Neural crest cell (in vitro differentiated cells): ENCODE data around the gene GFI1. TPM values are rescaled to one million over a fixed set of nuclear protein-coding genes. Genes with fewer than 3 reads are reported as not detected.

Experiments
- DNase-seq: peaks from one replicate; pipeline ENCODE4 v3.0.0; 2021; ENCODE audit warnings: low read depth, mixed read lengths, low spot score
- H3K27ac Mint-ChIP-seq: one replicate; pipeline ENCODE4 v1.8.0; 2021; ENCODE audit warnings: mild to moderate bottlenecking, mixed read lengths; ENCODE audit not compliant: unreplicated experiment
- H3K27me3 Mint-ChIP-seq: 2 replicates; pipeline ENCODE4 v1.8.0; 2021; ENCODE audit warnings: low read depth, mild to moderate bottlenecking, mixed read lengths
- H3K36me3 Mint-ChIP-seq: 2 replicates; pipeline ENCODE4 v1.8.0; 2021; ENCODE audit warnings: low read depth, mild to moderate bottlenecking, mixed read lengths
- H3K4me1 Mint-ChIP-seq: 2 replicates; pipeline ENCODE4 v1.8.0; 2021; ENCODE audit warnings: mixed read lengths
- H3K4me3 Mint-ChIP-seq: one replicate; pipeline ENCODE4 v1.8.0; 2021; ENCODE audit warnings: mild to moderate bottlenecking, mixed read lengths
- H3K9me3 Mint-ChIP-seq: 2 replicates; pipeline ENCODE4 v1.8.0; 2021; ENCODE audit warnings: mixed read lengths
- total RNA-seq: library from RNA; stranded (reverse); gene quantifications from 2 replicates; pipeline ENCODE4 v1.2.1, GENCODE V29; 2021
- TF ChIP-seq, protein P1 (sequence below): fragments of 200-600 bp; sonication (generic); conservative IDR thresholded peaks from 2 replicates; pipeline ENCODE4 v1.5.0; 2021; ENCODE audit warnings: antibody characterized with exemption, mild to moderate bottlenecking

GFI1 gene
- total RNA-seq, 1 donor from 2014 or later = 0.16 TPM

DNA sequence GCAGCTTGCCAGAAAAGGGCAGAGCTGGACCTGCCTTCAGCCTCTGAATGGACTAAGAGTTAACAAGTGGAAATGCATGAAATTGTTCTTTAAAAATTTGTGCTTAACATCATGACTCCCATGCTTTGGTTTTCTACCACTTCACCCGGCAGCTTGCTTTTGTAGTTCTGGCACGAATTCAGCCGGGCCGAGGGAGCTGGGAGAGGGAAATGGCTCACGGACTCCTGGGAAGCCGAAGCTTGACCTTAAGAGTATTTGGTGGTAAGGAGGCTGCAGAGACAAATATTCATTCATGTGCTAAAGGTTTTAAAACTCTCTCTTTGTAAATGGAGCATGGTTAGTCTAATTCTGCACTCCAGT, 17.2 kb upstream of the GFI1 start:
- Mint-ChIP-seq H3K27ac (no peak overlapping the region), H3K4me3 (no peak overlapping the region), H3K36me3 (no peaks in the 10 kb centered on the region), H3K27me3 (peaks cover 2% of the 10 kb centered on the region), H3K4me1 (no peaks in the 10 kb centered on the region), H3K9me3 (no peaks in the 10 kb centered on the region)
- TF ChIP-seq, protein P1, sequence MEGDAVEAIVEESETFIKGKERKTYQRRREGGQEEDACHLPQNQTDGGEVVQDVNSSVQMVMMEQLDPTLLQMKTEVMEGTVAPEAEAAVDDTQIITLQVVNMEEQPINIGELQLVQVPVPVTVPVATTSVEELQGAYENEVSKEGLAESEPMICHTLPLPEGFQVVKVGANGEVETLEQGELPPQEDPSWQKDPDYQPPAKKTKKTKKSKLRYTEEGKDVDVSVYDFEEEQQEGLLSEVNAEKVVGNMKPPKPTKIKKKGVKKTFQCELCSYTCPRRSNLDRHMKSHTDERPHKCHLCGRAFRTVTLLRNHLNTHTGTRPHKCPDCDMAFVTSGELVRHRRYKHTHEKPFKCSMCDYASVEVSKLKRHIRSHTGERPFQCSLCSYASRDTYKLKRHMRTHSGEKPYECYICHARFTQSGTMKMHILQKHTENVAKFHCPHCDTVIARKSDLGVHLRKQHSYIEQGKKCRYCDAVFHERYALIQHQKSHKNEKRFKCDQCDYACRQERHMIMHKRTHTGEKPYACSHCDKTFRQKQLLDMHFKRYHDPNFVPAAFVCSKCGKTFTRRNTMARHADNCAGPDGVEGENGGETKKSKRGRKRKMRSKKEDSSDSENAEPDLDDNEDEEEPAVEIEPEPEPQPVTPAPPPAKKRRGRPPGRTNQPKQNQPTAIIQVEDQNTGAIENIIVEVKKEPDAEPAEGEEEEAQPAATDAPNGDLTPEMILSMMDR = no peak
- DNase-seq = no peak

DNA sequence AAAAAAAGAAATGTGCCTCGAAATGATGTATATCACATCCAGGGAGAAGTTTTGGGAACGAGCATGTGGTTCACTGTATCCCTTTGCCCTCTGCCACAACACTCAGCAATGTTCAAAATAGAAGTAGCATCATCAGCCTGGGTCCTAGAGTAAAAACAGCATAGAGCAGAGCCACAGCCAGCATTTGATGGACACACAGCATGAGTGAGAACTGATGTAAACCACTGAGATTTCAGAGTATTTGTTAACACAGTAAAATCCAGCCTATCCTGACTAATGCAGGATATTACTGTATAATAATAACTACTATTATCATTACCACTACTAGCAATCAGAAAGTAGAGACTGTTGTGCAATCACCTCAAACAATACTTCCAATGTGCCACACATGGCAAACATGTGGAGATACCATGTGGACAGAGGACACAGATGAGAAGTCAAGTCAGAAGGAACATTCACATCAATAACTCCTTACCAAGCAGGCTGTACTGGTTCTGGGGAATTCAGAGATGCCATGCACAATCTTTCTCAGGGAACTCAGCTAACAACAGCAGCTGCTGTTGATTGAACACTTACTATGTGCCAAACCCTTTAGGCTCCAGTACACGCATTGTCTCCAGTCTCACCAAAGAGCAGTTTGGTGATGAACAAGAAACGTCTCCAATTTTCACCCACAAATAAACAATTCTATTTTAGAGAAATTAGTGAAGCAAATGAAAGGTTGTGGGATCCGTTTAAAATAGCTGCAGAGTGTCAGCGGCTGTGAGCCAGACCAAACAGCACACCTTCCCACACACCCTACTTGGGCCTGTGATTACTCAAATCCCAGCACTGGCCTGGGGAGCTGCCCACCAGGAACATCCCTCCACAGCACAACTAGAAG, 16.6 kb upstream of the GFI1 start:
- Mint-ChIP-seq H3K9me3 (no peaks in the 10 kb centered on the region), H3K27ac (no peak overlapping the region), H3K36me3 (no peaks in the 10 kb centered on the region), H3K4me1 (no peaks in the 10 kb centered on the region), H3K4me3 (no peak overlapping the region), H3K27me3 (peaks cover 4% of the 10 kb centered on the region)
- TF ChIP-seq, protein P1 = no peak
- no peak for DNase-seq

GRCh38 chr1:92502247-92502646, 15.5 kb upstream of the GFI1 start:
- Mint-ChIP-seq H3K4me1 (no peaks in the 10 kb centered on the region), H3K9me3 (no peaks in the 10 kb centered on the region), H3K27me3 (peaks cover 7% of the 10 kb centered on the region), H3K27ac (no peak overlapping the region), H3K36me3 (no peaks in the 10 kb centered on the region), H3K4me3 (no peak overlapping the region)
- no peak for DNase-seq
- TF ChIP-seq, protein P1 = no peak

GRCh38 chr1:92500552-92500951, 13.8 kb upstream of the GFI1 start:
- Mint-ChIP-seq H3K36me3 (no peaks in the 10 kb centered on the region), H3K4me1 (no peaks in the 10 kb centered on the region), H3K9me3 (no peaks in the 10 kb centered on the region), H3K27me3 (peaks cover 10% of the 10 kb centered on the region), H3K4me3 (no peak overlapping the region), H3K27ac (no peak overlapping the region)
- TF ChIP-seq, protein P1 = no peak
- no peak for DNase-seq

- Mint-ChIP-seq H3K4me1 (no peaks in the 10 kb centered on the region), H3K27me3 (peaks cover 42% of the 10 kb centered on the region)
Observed at GRCh38 chr1:92495392-92496063, 8.8 kb upstream of the GFI1 start.

More at GRCh38 chr1:92495392-92496063, 8.8 kb upstream of the GFI1 start:
- TF ChIP-seq, protein P1 = no peak
- no peaks in the 10 kb centered on the region for H3K36me3 Mint-ChIP-seq
- no peak overlapping the region for H3K27ac Mint-ChIP-seq
- H3K9me3 Mint-ChIP-seq = no peaks in the 10 kb centered on the region
- no peak overlapping the region for H3K4me3 Mint-ChIP-seq
- no peak for DNase-seq
